ENCODE results near the gene ZNHIT3.
A peak's percentile ranks its signal among the peaks of the same experiment; 100 is the strongest.
"Not testable (repeated sequence)": the region's sequence is repeated elsewhere in the genome, so short reads cannot be mapped to it uniquely, and the experiment has no call there.

ZNHIT3 gene

GRCh38 chr17:36486204-36487194 is at the start of gene ZNHIT3:
Gene ZNHIT3, plus strand, starts transcription at chr17:36486681. Its CDS starts 19 bp downstream, at chr17:36486700.
- H3K27ac ChIP-seq (ENCODE audit: low read length) = peak within 1 kb of the TSS; percentile 84
- H3K4me3 ChIP-seq (ENCODE audit: low read depth in 1 of 2, low read length in 2 of 2) = peak within 1 kb of the TSS; percentile 82 to 99
- H3K27me3 ChIP-seq (ENCODE audit: insufficient read depth, low read length, poor library complexity) = no peaks in the 10 kb centered on the region
- peaks cover 58% of the 10 kb centered on the region for H3K79me2 ChIP-seq (ENCODE audit: insufficient read depth, low read length)
- H3K36me3 ChIP-seq (ENCODE audit: insufficient read depth, low read length) = peaks cover 16% of the 10 kb centered on the region
- no peak for TF ChIP-seq CTCF (IDR thresholded peaks at IDR 0.05; ENCODE audit: borderline replicate concordance, extremely low read depth, low read length, poor library complexity, severe bottlenecking)
- H3K9me3 ChIP-seq (ENCODE audit: insufficient read depth, low read length, severe bottlenecking) = no peaks in the 10 kb centered on the region
- peak within 1 kb of the TSS; percentile 89 for H3K4me2 ChIP-seq (ENCODE audit: insufficient read depth, low read length)
- peak within 1 kb of the TSS; percentile 97 for H2AFZ ChIP-seq (ENCODE audit: low read depth, low read length)
- H4K20me1 ChIP-seq (ENCODE audit: insufficient read depth, low read length) = peaks cover 13% of the 10 kb centered on the region
- H3K9ac ChIP-seq (ENCODE audit: low read depth, low read length) = peak within 1 kb of the TSS; percentile 73
- ATAC-seq (ENCODE audit: insufficient read depth, low read depth) (peak; percentile 98), DNase-seq (peak; percentile 93)
- peaks cover 40% of the 10 kb centered on the region for H3K4me1 ChIP-seq (ENCODE audit: insufficient read depth, low read length)

- not testable (repeated sequence) for H2AFZ ChIP-seq (ENCODE audit: low read depth, low read length); H3K27me3 ChIP-seq (ENCODE audit: insufficient read depth, low read length, poor library complexity); H3K4me1 ChIP-seq (ENCODE audit: insufficient read depth, low read length); H3K4me2 ChIP-seq (ENCODE audit: insufficient read depth, low read length); H3K4me3 ChIP-seq (ENCODE audit: low read depth in 1 of 2, low read length in 2 of 2); H3K9me3 ChIP-seq (ENCODE audit: insufficient read depth, low read length, severe bottlenecking); DNase-seq; ATAC-seq (ENCODE audit: insufficient read depth, low read depth); H3K36me3 ChIP-seq (ENCODE audit: insufficient read depth, low read length); H3K27ac ChIP-seq (ENCODE audit: low read length); H3K9ac ChIP-seq (ENCODE audit: low read depth, low read length); H3K79me2 ChIP-seq (ENCODE audit: insufficient read depth, low read length); H4K20me1 ChIP-seq (ENCODE audit: insufficient read depth, low read length)
Measured at GRCh38 chr17:36441792-36442191, 44.7 kb upstream of the ZNHIT3 start.

GRCh38 chr17:36443777-36444176 is 42.7 kb upstream of the ZNHIT3 start:
- Histone ChIP-seq H4K20me1 (ENCODE audit: insufficient read depth, low read length) (no peaks in the 10 kb centered on the region), H3K4me2 (ENCODE audit: insufficient read depth, low read length) (no peak overlapping the region), H3K9ac (ENCODE audit: low read depth, low read length) (no peak overlapping the region), H2AFZ (ENCODE audit: low read depth, low read length) (no peak overlapping the region), H3K79me2 (ENCODE audit: insufficient read depth, low read length) (no peaks in the 10 kb centered on the region), H3K36me3 (ENCODE audit: insufficient read depth, low read length) (no peaks in the 10 kb centered on the region), H3K27me3 (ENCODE audit: insufficient read depth, low read length, poor library complexity) (no peaks in the 10 kb centered on the region), H3K9me3 (ENCODE audit: insufficient read depth, low read length, severe bottlenecking) (no peaks in the 10 kb centered on the region), H3K27ac (ENCODE audit: low read length) (no peak overlapping the region), H3K4me1 (ENCODE audit: insufficient read depth, low read length) (no peaks in the 10 kb centered on the region), H3K4me3 (ENCODE audit: low read depth in 1 of 2, low read length in 2 of 2) (no peak overlapping the region)
- no peak for ATAC-seq (ENCODE audit: insufficient read depth, low read depth)
- no peak for DNase-seq
- no peak for TF ChIP-seq CTCF (IDR thresholded peaks at IDR 0.05; ENCODE audit: borderline replicate concordance, extremely low read depth, low read length, poor library complexity, severe bottlenecking)

- H3K36me3 ChIP-seq (ENCODE audit: insufficient read depth, low read length); H3K79me2 ChIP-seq (ENCODE audit: insufficient read depth, low read length); H3K4me3 ChIP-seq (ENCODE audit: low read depth in 1 of 2, low read length in 2 of 2): not testable (repeated sequence)
Measured at GRCh38 chr17:36449997-36450396, 36.5 kb upstream of the ZNHIT3 start.

GRCh38 chr17:36452888-36453287 is 33.6 kb upstream of the ZNHIT3 start:
- H3K4me1 ChIP-seq (ENCODE audit: insufficient read depth, low read length); H3K27ac ChIP-seq (ENCODE audit: low read length); H3K4me2 ChIP-seq (ENCODE audit: insufficient read depth, low read length); H3K9ac ChIP-seq (ENCODE audit: low read depth, low read length); H3K27me3 ChIP-seq (ENCODE audit: insufficient read depth, low read length, poor library complexity); H3K9me3 ChIP-seq (ENCODE audit: insufficient read depth, low read length, severe bottlenecking); H3K36me3 ChIP-seq (ENCODE audit: insufficient read depth, low read length); H4K20me1 ChIP-seq (ENCODE audit: insufficient read depth, low read length); H3K4me3 ChIP-seq (ENCODE audit: low read depth in 1 of 2, low read length in 2 of 2); H3K79me2 ChIP-seq (ENCODE audit: insufficient read depth, low read length); H2AFZ ChIP-seq (ENCODE audit: low read depth, low read length); ATAC-seq (ENCODE audit: insufficient read depth, low read depth); DNase-seq: not testable (repeated sequence)

More at GRCh38 chr17:36449997-36450396, 36.5 kb upstream of the ZNHIT3 start:
- H3K27ac ChIP-seq (ENCODE audit: low read length); H4K20me1 ChIP-seq (ENCODE audit: insufficient read depth, low read length); H3K4me2 ChIP-seq (ENCODE audit: insufficient read depth, low read length); H3K9ac ChIP-seq (ENCODE audit: low read depth, low read length); H2AFZ ChIP-seq (ENCODE audit: low read depth, low read length); DNase-seq; ATAC-seq (ENCODE audit: insufficient read depth, low read depth); H3K27me3 ChIP-seq (ENCODE audit: insufficient read depth, low read length, poor library complexity); H3K4me1 ChIP-seq (ENCODE audit: insufficient read depth, low read length); H3K9me3 ChIP-seq (ENCODE audit: insufficient read depth, low read length, severe bottlenecking): not testable (repeated sequence)

- not testable (repeated sequence) for H4K20me1 ChIP-seq (ENCODE audit: insufficient read depth, low read length); ATAC-seq (ENCODE audit: insufficient read depth, low read depth); H3K4me1 ChIP-seq (ENCODE audit: insufficient read depth, low read length); H3K9me3 ChIP-seq (ENCODE audit: insufficient read depth, low read length, severe bottlenecking); H2AFZ ChIP-seq (ENCODE audit: low read depth, low read length); H3K79me2 ChIP-seq (ENCODE audit: insufficient read depth, low read length); DNase-seq; H3K4me2 ChIP-seq (ENCODE audit: insufficient read depth, low read length); H3K9ac ChIP-seq (ENCODE audit: low read depth, low read length); H3K4me3 ChIP-seq (ENCODE audit: low read depth in 1 of 2, low read length in 2 of 2); H3K27me3 ChIP-seq (ENCODE audit: insufficient read depth, low read length, poor library complexity); H3K36me3 ChIP-seq (ENCODE audit: insufficient read depth, low read length); H3K27ac ChIP-seq (ENCODE audit: low read length)
Measured at GRCh38 chr17:36457701-36458100, 28.8 kb upstream of the ZNHIT3 start.

Measured in DND-41 (cell line).